PC-9 (cell line): ENCODE results near the gene OR1M1.

ENCODE experiments used
- EZH2 ChIP-seq: fragments of 200-600 bp; sonication (generic); IDR thresholded peaks from 2 replicates; pipeline ENCODE4 v1.8.0; 2017; ENCODE audit warnings: antibody characterized with exemption, low read depth
- TF ChIP-seq, protein P1 (sequence below): fragments of 200-600 bp; sonication (generic); conservative IDR thresholded peaks from 2 replicates; pipeline ENCODE4 v1.6.1; 2017; ENCODE audit warnings: mixed run types, antibody characterized with exemption, mild to moderate bottlenecking, moderate library complexity

DNA sequence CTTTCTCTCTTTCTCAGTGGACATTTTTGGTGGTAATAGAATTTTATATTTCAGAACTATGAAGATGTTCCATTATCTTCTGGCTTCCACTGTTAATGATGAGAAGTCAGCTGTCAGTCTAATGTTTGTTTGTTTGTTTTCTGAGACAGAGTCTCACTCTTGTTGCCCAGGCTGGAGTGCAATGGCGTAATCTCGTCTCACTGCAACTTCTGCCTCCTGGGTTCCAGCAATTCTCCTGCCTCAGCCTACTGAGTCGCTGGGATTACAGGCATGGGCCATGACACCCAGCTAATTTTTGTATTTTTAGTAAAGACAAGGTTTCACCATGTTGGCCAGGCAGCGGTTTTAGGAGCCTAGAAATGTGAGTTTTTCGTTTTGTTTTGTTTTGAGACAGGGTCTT, 58.1 kb downstream of the OR1M1 start:
- TF ChIP-seq EZH2, result no peak
- TF ChIP-seq, protein P1, sequence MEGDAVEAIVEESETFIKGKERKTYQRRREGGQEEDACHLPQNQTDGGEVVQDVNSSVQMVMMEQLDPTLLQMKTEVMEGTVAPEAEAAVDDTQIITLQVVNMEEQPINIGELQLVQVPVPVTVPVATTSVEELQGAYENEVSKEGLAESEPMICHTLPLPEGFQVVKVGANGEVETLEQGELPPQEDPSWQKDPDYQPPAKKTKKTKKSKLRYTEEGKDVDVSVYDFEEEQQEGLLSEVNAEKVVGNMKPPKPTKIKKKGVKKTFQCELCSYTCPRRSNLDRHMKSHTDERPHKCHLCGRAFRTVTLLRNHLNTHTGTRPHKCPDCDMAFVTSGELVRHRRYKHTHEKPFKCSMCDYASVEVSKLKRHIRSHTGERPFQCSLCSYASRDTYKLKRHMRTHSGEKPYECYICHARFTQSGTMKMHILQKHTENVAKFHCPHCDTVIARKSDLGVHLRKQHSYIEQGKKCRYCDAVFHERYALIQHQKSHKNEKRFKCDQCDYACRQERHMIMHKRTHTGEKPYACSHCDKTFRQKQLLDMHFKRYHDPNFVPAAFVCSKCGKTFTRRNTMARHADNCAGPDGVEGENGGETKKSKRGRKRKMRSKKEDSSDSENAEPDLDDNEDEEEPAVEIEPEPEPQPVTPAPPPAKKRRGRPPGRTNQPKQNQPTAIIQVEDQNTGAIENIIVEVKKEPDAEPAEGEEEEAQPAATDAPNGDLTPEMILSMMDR, result no peak
